Neural progenitor cell (in vitro differentiated cells): ENCODE measurements around the gene ABCC1. TPM values are rescaled to one million over a fixed set of nuclear protein-coding genes. Genes with fewer than 3 reads are reported as not detected.

Experiments
- DNase-seq: peaks from one replicate; pipeline ENCODE4 v3.0.0-alpha.2; 2016; ENCODE audit warnings: low spot score
- H2AFZ ChIP-seq: fragments of 200-600 bp; sonication (generic); replicated peaks from 2 replicates; pipeline ENCODE4 v1.6.1; 2016; ENCODE audit warnings: antibody characterized with exemption
- H3F3A ChIP-seq: fragments of 200-600 bp; sonication (generic); 2 replicates; pipeline ENCODE4 v1.6.1; 2016; ENCODE audit warnings: antibody characterized with exemption, low read depth
- H3K27ac ChIP-seq: fragments of 200-600 bp; sonication (generic); 2 replicates; pipeline ENCODE4 v1.5.1; 2016; ENCODE audit warnings: mild to moderate bottlenecking
- H3K27me3 ChIP-seq: fragments of 200-600 bp; sonication (generic); 2 replicates; pipeline ENCODE4 v1.6.1; 2016; ENCODE audit warnings: mild to moderate bottlenecking, moderate library complexity
- H3K36me3 ChIP-seq: fragments of 200-600 bp; sonication (generic); 2 replicates; pipeline ENCODE4 v1.5.1; 2016
- H3K4me1 ChIP-seq: fragments of 200-600 bp; sonication (generic); 2 replicates; pipeline ENCODE4 v1.6.1; 2016; ENCODE audit warnings: mixed run types
- H3K4me2 ChIP-seq: fragments of 200-600 bp; sonication (generic); 2 replicates; pipeline ENCODE4 v1.6.1; 2016
- H3K4me3 ChIP-seq: fragments of 200-600 bp; sonication (generic); 2 replicates; pipeline ENCODE4 v1.5.1; 2016
- H3K79me2 ChIP-seq: fragments of 200-600 bp; sonication (generic); 2 replicates; pipeline ENCODE4 v1.6.1; 2016; ENCODE audit warnings: low read depth
- H3K9ac ChIP-seq: fragments of 200-600 bp; sonication (generic); 2 replicates; pipeline ENCODE4 v1.6.1; 2016
- H3K9me3 ChIP-seq: fragments of 200-600 bp; sonication (generic); 2 replicates; pipeline ENCODE4 v1.5.1; 2016; ENCODE audit warnings: low read depth
- H4K20me1 ChIP-seq: fragments of 200-600 bp; sonication (generic); 2 replicates; pipeline ENCODE4 v1.6.1; 2016; ENCODE audit warnings: low read depth
- H3K27ac Mint-ChIP-seq: 3 replicates; pipeline ENCODE4 v1.8.0; 2021; ENCODE audit warnings: mixed read lengths
- H3K27me3 Mint-ChIP-seq: 2 replicates; pipeline ENCODE4 v1.8.0; 2022; ENCODE audit warnings: low read depth, mild to moderate bottlenecking, inconsistent platforms, moderate library complexity, mixed read lengths; ENCODE audit not compliant: insufficient read depth
- H3K36me3 Mint-ChIP-seq: 3 replicates; pipeline ENCODE4 v1.8.0; 2021; ENCODE audit warnings: mixed read lengths
- H3K4me1 Mint-ChIP-seq: 3 replicates; pipeline ENCODE4 v1.8.0; 2021; ENCODE audit warnings: mixed read lengths
- H3K4me3 Mint-ChIP-seq: 3 replicates; pipeline ENCODE4 v1.8.0; 2021; ENCODE audit warnings: mild to moderate bottlenecking, moderate library complexity, mixed read lengths
- H3K9me3 Mint-ChIP-seq: 3 replicates; pipeline ENCODE4 v1.8.0; 2020; ENCODE audit warnings: mixed read lengths
- CTCF ChIP-seq: fragments of 200-600 bp; sonication (generic); IDR thresholded peaks from 2 replicates; pipeline ENCODE4 v1.5.1; 2017; ENCODE audit warnings: antibody characterized with exemption, mild to moderate bottlenecking
- EZH2 ChIP-seq: fragments of 200-600 bp; sonication (generic); IDR thresholded peaks from 2 replicates; pipeline ENCODE4 v1.6.1; 2017; ENCODE audit warnings: antibody characterized with exemption, mild to moderate bottlenecking, moderate library complexity
- EZH2phosphoT487 ChIP-seq: fragments of 200-600 bp; sonication (generic); IDR thresholded peaks from 2 replicates; pipeline ENCODE4 v1.6.1; 2017; ENCODE audit warnings: antibody characterized with exemption
- total RNA-seq: library from RNA; depleted of rRNA; stranded (reverse); fragments of >200 nt; gene quantifications from 2 replicates; pipeline ENCODE4 v1.2.3, GENCODE V29; 2015; ENCODE audit warnings: low replicate concordance

Gene ABCC1
- total RNA-seq, 1 donor from 2014 or later: 17.5 TPM

- H3K4me2 ChIP-seq: no peak overlapping the region
- H3F3A ChIP-seq: peaks cover 5% of the 10 kb centered on the region
- H3K27ac Mint-ChIP-seq: no peak overlapping the region
- H3K27ac ChIP-seq: no peak overlapping the region
- H3K4me1 Mint-ChIP-seq: peaks cover 12% of the 10 kb centered on the region
- H4K20me1 ChIP-seq: peaks cover 4% of the 10 kb centered on the region
- no peak overlapping the region for H2AFZ ChIP-seq
- H3K27me3 ChIP-seq: no peaks in the 10 kb centered on the region
- no peaks in the 10 kb centered on the region for H3K79me2 ChIP-seq
- H3K4me1 ChIP-seq: peaks cover 2% of the 10 kb centered on the region
- H3K9ac ChIP-seq: no peak overlapping the region
- no peaks in the 10 kb centered on the region for H3K9me3 ChIP-seq
- H3K4me3 Mint-ChIP-seq: no peak overlapping the region
- no peaks in the 10 kb centered on the region for H3K36me3 ChIP-seq
- DNase-seq: no peak
- no peaks in the 10 kb centered on the region for H3K9me3 Mint-ChIP-seq
- H3K4me3 ChIP-seq: no peak overlapping the region
- TF ChIP-seq EZH2phosphoT487 (no peak), EZH2 (no peak), CTCF (no peak)
- H3K36me3 Mint-ChIP-seq: peaks cover 14% of the 10 kb centered on the region
- H3K27me3 Mint-ChIP-seq: peaks cover 5% of the 10 kb centered on the region
Measured at GRCh38 chr16:16020291-16020690, 70.9 kb downstream of the ABCC1 start.

DNA sequence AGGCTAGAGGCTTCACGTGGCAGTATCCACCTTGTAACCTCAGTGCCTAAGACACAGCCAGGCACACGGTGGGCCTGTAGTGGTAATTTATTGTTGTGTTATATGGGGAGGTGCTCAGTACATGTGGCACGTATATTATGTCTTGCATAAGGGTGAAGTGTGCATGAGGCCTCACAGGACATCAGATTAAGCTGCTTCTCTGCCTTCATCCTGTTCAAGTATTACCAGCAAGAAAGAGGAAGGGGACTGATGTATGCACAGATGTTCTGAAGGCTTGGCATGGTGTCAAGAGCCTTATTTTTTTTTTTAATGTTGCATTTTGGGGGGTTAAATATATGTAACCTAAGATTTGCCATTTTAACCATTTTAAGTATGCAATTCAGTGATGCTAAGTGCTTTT lies 71.6 kb downstream of the ABCC1 start:
- Histone ChIP-seq H3K27ac (no peak overlapping the region), H3K9me3 (no peaks in the 10 kb centered on the region), H3K36me3 (no peaks in the 10 kb centered on the region), H3F3A (peaks cover 11% of the 10 kb centered on the region), H2AFZ (no peak overlapping the region), H3K79me2 (no peaks in the 10 kb centered on the region), H3K27me3 (no peaks in the 10 kb centered on the region), H3K4me2 (no peak overlapping the region), H3K4me1 (peaks cover 9% of the 10 kb centered on the region), H3K4me3 (no peak overlapping the region), H3K9ac (no peak overlapping the region), H4K20me1 (peaks cover 6% of the 10 kb centered on the region)
- peaks cover 19% of the 10 kb centered on the region for H3K4me1 Mint-ChIP-seq
- H3K4me3 Mint-ChIP-seq: no peak overlapping the region
- TF ChIP-seq CTCF (no peak), EZH2 (no peak), EZH2phosphoT487 (no peak)
- DNase-seq: no peak
- H3K36me3 Mint-ChIP-seq: peaks cover 14% of the 10 kb centered on the region
- H3K27ac Mint-ChIP-seq: no peak overlapping the region
- no peaks in the 10 kb centered on the region for H3K9me3 Mint-ChIP-seq
- H3K27me3 Mint-ChIP-seq: peaks cover 5% of the 10 kb centered on the region

DNA sequence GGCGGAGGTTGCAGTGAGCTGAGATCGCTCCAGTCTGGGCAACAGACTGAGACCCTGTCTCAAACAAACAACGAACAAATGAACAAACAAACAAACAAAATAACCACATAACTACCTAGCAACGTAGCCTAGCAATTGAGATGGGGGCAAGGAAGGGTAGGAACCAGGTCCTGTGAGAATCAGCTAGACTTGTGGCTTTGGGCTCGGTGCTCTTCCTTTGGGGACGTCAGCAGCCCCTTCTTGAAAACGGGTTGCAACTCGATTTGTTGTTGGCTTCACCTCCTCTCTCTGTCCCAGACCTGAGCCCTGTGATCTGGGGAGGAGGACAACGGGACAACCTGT lies 72.2 kb downstream of the ABCC1 start:
- Histone ChIP-seq H3K4me3 (no peak overlapping the region), H3F3A (peaks cover 11% of the 10 kb centered on the region), H2AFZ (no peak overlapping the region), H3K4me1 (peaks cover 11% of the 10 kb centered on the region), H3K27ac (no peak overlapping the region), H3K79me2 (no peaks in the 10 kb centered on the region), H3K4me2 (no peak overlapping the region), H3K9me3 (no peaks in the 10 kb centered on the region), H3K9ac (no peak overlapping the region), H3K27me3 (no peaks in the 10 kb centered on the region), H4K20me1 (peaks cover 11% of the 10 kb centered on the region), H3K36me3 (no peaks in the 10 kb centered on the region)
- Mint-ChIP-seq H3K36me3 (peaks cover 14% of the 10 kb centered on the region), H3K9me3 (no peaks in the 10 kb centered on the region), H3K27ac (no peak overlapping the region), H3K4me1 (peaks cover 21% of the 10 kb centered on the region), H3K27me3 (peaks cover 5% of the 10 kb centered on the region), H3K4me3 (peak overlapping the region; percentile 21)
- TF ChIP-seq EZH2 (no peak), EZH2phosphoT487 (no peak), CTCF (no peak)
- no peak for DNase-seq
